Endothelial cell of umbilical vein (primary cell): ENCODE data around the gene SORCS2. TPM values are rescaled to one million over a fixed set of nuclear protein-coding genes. Genes with fewer than 3 reads are reported as not detected.

ENCODE experiments used
- BruUV-seq: library from RNA; stranded (reverse); fragments of 400-500 nt; replicated peaks from 2 replicates; lab custom pipeline; 2021; lab: Mats Ljungman, UMichigan
- CTCF ChIA-PET: fragments of 300-600, 350-600 bp; sonication (Branson Sonifier 250); formaldehyde crosslinking; loops from one replicate; lab custom pipeline; 2021; ENCODE audit warnings: antibody characterized with exemption, inconsistent platforms; lab: Charles Lee
- POLR2A ChIA-PET: fragments of 300-600, 350-600 bp; sonication (Branson Sonifier 250); formaldehyde crosslinking; loops from one replicate; lab custom pipeline; 2021; ENCODE audit warnings: antibody characterized with exemption, inconsistent platforms; lab: Charles Lee
- DNase-seq: peaks from one replicate; pipeline ENCODE4 v3.0.0-alpha.2; 2011; ENCODE audit warnings: low read depth, low spot score
- FAIRE-seq: peaks from 2 replicates; lab custom pipeline; 2011; peaks lifted over from hg19 to GRCh38; lab: Jason Lieb, UNC
- H2AFZ ChIP-seq: 2 replicates; pipeline ENCODE4 v1.6.0; 2012; ENCODE audit warnings: low read depth, low read length, control low read depth, inconsistent platforms
- H3K27ac ChIP-seq: 2 replicates; pipeline ENCODE4 v1.5.1; 2011; ENCODE audit warnings: low read depth, mild to moderate bottlenecking, control low read depth, low read length, moderate library complexity; ENCODE audit not compliant: insufficient read depth
- H3K27me3 ChIP-seq, 2 experiments: 2 replicates each; pipeline versions ENCODE4 v1.6.0 to v1.6.1; 2011; ENCODE audit warnings: low read length in 2 of 2, mixed read lengths in 1 of 2; ENCODE audit not compliant: control insufficient read depth in 2 of 2, insufficient read depth in 2 of 2
- H3K36me3 ChIP-seq, 2 experiments: 2 replicates in 1 of 2; 3 replicates in 1 of 2; pipeline ENCODE4 v1.5.1; 2011; ENCODE audit warnings: low read length in 2 of 2, mild to moderate bottlenecking in 1 of 2, moderate library complexity in 1 of 2; ENCODE audit not compliant: control insufficient read depth in 2 of 2, insufficient read depth in 2 of 2; ENCODE audit errors: extremely low read depth in 1 of 2
- H3K4me1 ChIP-seq: 3 replicates; pipeline ENCODE4 v1.5.1; 2011; ENCODE audit warnings: mild to moderate bottlenecking, low read length; ENCODE audit not compliant: control insufficient read depth, insufficient read depth; ENCODE audit errors: extremely low read depth
- H3K4me2 ChIP-seq: 2 replicates; pipeline ENCODE4 v1.6.1; 2011; ENCODE audit warnings: low read length, control low read depth, mixed read lengths; ENCODE audit not compliant: insufficient read depth
- H3K4me3 ChIP-seq, 3 experiments: fragments of 200-600 bp in 1 of 3; sonication (generic), shearing (Covaris generic) in 1 of 3; replicated peaks in 1 of 3; 2 replicates each; pipeline ENCODE4 v1.5.1; 2011 to 2016; ENCODE audit warnings: control low read depth in 3 of 3, low read length in 3 of 3, mild to moderate bottlenecking in 2 of 3, inconsistent platforms in 1 of 3, low read depth in 1 of 3, moderate library complexity in 1 of 3; ENCODE audit not compliant: insufficient read depth in 1 of 3
- H3K79me2 ChIP-seq: 2 replicates; pipeline ENCODE4 v1.6.0; 2012; ENCODE audit warnings: low read length, inconsistent platforms; ENCODE audit not compliant: control insufficient read depth, insufficient read depth
- H3K9ac ChIP-seq: replicated peaks from 2 replicates; pipeline ENCODE3; 2011; ENCODE audit warnings: low read length, control low read depth; ENCODE audit not compliant: insufficient read depth; ENCODE audit errors: extremely low read depth
- H3K9me1 ChIP-seq: replicated peaks from 3 replicates; pipeline ENCODE4 v1.6.0; 2011; ENCODE audit warnings: mild to moderate bottlenecking, low read length; ENCODE audit not compliant: control insufficient read depth, insufficient read depth; ENCODE audit errors: extremely low read depth
- H3K9me3 ChIP-seq: replicated peaks from 2 replicates; pipeline ENCODE4 v1.5.1; 2012; ENCODE audit warnings: low read length, inconsistent platforms; ENCODE audit not compliant: control insufficient read depth, insufficient read depth
- H4K20me1 ChIP-seq: replicated peaks from 2 replicates; pipeline ENCODE3; 2011; ENCODE audit warnings: mild to moderate bottlenecking, low read length; ENCODE audit not compliant: control insufficient read depth, insufficient read depth; ENCODE audit errors: extremely low read depth
- EZH2 ChIP-seq: IDR thresholded peaks from 2 replicates; pipeline ENCODE4 v1.6.1; 2012; ENCODE audit warnings: borderline replicate concordance, low read depth, mild to moderate bottlenecking, moderate library complexity, low read length, inconsistent platforms; ENCODE audit not compliant: severe bottlenecking
- FOS ChIP-seq: IDR thresholded peaks from 2 replicates; pipeline ENCODE4 v1.6.1; 2011; ENCODE audit warnings: mild to moderate bottlenecking, low read length, moderate library complexity, borderline replicate concordance; ENCODE audit not compliant: insufficient read depth
- GATA2 ChIP-seq: IDR thresholded peaks from 2 replicates; pipeline ENCODE4 v1.7.0; 2011; ENCODE audit warnings: low read depth, mild to moderate bottlenecking, moderate library complexity, mixed read lengths, low read length; ENCODE audit not compliant: insufficient read length, insufficient read depth
- JUN ChIP-seq: IDR thresholded peaks from 2 replicates; pipeline ENCODE4 v1.6.1; 2011; ENCODE audit warnings: borderline replicate concordance, low read depth; ENCODE audit not compliant: insufficient read length, insufficient read depth
- MYC ChIP-seq: IDR thresholded peaks from one replicate; pipeline ENCODE4 v1.6.1; 2011; ENCODE audit warnings: mild to moderate bottlenecking, low read depth, low read length
- POLR2A ChIP-seq: IDR thresholded peaks from 2 replicates; pipeline ENCODE4 v1.6.1; 2012; ENCODE audit warnings: low read depth, mild to moderate bottlenecking, control low read depth, low read length
- POLR2AphosphoS5 ChIP-seq: IDR thresholded peaks from 2 replicates; pipeline ENCODE4 v1.6.1; 2012; ENCODE audit warnings: low read depth, mild to moderate bottlenecking, control low read depth, low read length, moderate library complexity; ENCODE audit not compliant: insufficient read depth
- dilution Hi-C: fragments of 300-500 bp; cut with MboI; formaldehyde crosslinking; loops from one replicate; pipeline ENCODE4 v1.15.0; 2019; ENCODE audit warnings: low sequenced_read_pairs; ENCODE audit not compliant: extremely low pct_ligation_motif_present
- intact Hi-C: fragments of 100-400 bp; cut with micrococcal nuclease; formaldehyde crosslinking; loops from one replicate; pipeline ENCODE4 v1.10.0; 2022
- polyA plus RNA-seq, 4 experiments: library from polyadenylated mRNA; depleted of rRNA in 3 of 4; stranded (reverse) in 3 of 4; unstranded in 1 of 4; fragments of >200 nt; gene quantifications; 2 replicates each; pipeline versions ENCODE4 v1.2.1 to v1.2.3, GENCODE V29; 2011 to 2012; ENCODE audit warnings: missing spikeins in 1 of 4
- total RNA-seq: library from RNA; stranded (reverse); gene quantifications from 2 replicates; pipeline ENCODE4 v1.2.3, GENCODE V29; 2021
- TF ChIP-seq, protein P1 (sequence below): IDR thresholded peaks from 2 replicates; pipeline ENCODE4 v1.6.1; 2011; ENCODE audit not compliant: insufficient read depth, insufficient read length
- TF ChIP-seq, protein P2 (sequence below), 2 donors: IDR thresholded peaks; 1 replicate in 1 of 2; 2 replicates in 1 of 2; pipeline ENCODE4 v1.5.1; 2011; ENCODE audit warnings: low read length in 2 of 2, mild to moderate bottlenecking in 2 of 2, moderate library complexity in 2 of 2, control low read depth in 1 of 2, inconsistent platforms in 1 of 2, low read depth in 1 of 2; ENCODE audit not compliant: insufficient read depth in 1 of 2; ENCODE audit errors: extremely low read depth in 1 of 2

The SORCS2 gene
- total and polyA plus RNA-seq, 2 donors (not counting 3 experiments of a cell fraction or from before 2014, with no cell fraction given): not detected

DNA sequence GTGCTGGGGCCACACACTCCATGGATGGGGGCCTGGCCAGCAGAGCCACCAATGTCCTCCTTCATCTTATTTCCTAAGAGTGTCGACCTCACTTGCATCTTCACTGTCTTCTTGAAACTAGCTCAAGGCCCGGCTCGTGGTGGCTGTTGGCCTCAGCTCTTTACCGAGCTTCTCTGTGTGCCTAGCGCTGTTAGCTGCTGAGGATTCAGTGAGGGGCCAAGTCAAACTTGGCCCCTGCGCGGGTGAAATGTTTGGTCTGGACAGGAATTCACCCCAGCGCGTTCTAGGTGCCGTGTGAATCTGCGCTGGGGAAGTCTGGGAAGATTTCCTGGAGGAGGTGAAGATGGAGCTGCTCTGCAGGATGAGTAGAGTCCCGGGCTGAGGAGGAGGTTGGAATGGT is 8.5 kb downstream of the SORCS2 start:
- Histone ChIP-seq H3K4me3 (no peak overlapping the region), H3K27me3 (peaks cover 9 to 10% of the 10 kb centered on the region in 2 experiments), H3K9me3 (no peaks in the 10 kb centered on the region), H3K79me2 (no peaks in the 10 kb centered on the region), H4K20me1 (no peaks in the 10 kb centered on the region), H3K4me2 (no peak overlapping the region), H3K9me1 (no peaks in the 10 kb centered on the region), H3K36me3 (no peaks in the 10 kb centered on the region), H3K9ac (no peak overlapping the region), H2AFZ (no peak overlapping the region), H3K4me1 (peaks cover 12% of the 10 kb centered on the region), H3K27ac (no peak overlapping the region)
- BruUV-seq: no TSS peak
- POLR2A ChIA-PET: no interaction called here
- FAIRE-seq (no peak), DNase-seq (no peak)
- TF ChIP-seq, protein P1, sequence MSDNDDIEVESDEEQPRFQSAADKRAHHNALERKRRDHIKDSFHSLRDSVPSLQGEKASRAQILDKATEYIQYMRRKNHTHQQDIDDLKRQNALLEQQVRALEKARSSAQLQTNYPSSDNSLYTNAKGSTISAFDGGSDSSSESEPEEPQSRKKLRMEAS: no peak
- TF ChIP-seq EZH2 (no peak), FOS (no peak), GATA2 (no peak), POLR2AphosphoS5 (no peak), JUN (no peak), POLR2A (no peak), MYC (no peak)
- TF ChIP-seq, protein P2, sequence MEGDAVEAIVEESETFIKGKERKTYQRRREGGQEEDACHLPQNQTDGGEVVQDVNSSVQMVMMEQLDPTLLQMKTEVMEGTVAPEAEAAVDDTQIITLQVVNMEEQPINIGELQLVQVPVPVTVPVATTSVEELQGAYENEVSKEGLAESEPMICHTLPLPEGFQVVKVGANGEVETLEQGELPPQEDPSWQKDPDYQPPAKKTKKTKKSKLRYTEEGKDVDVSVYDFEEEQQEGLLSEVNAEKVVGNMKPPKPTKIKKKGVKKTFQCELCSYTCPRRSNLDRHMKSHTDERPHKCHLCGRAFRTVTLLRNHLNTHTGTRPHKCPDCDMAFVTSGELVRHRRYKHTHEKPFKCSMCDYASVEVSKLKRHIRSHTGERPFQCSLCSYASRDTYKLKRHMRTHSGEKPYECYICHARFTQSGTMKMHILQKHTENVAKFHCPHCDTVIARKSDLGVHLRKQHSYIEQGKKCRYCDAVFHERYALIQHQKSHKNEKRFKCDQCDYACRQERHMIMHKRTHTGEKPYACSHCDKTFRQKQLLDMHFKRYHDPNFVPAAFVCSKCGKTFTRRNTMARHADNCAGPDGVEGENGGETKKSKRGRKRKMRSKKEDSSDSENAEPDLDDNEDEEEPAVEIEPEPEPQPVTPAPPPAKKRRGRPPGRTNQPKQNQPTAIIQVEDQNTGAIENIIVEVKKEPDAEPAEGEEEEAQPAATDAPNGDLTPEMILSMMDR (IDR thresholded peaks at IDR 0.05; ENCODE audit: extremely low read depth in 1 of 2, insufficient read depth in 1 of 2, low read depth in 1 of 2, low read length in 2 of 2): no peak
- dilution Hi-C loops: no loop called here
- CTCF ChIA-PET: no interaction called here
- intact Hi-C loops: no loop called here
